HEK293 (cell line): ENCODE data around the gene CTCFL.

Experiments
- CTCF ChIA-PET: fragments of 350-600 bp; formaldehyde crosslinking; extraction: SDS; loops from one replicate; lab custom pipeline; 2021; ENCODE audit warnings: antibody characterized with exemption; lab: Yijun Ruan, JAX
- POLR2A ChIA-PET: fragments of 300-600 bp; formaldehyde crosslinking; extraction: SDS; loops from one replicate; lab custom pipeline; 2020; ENCODE audit warnings: antibody characterized with exemption, inconsistent platforms; lab: Yijun Ruan, JAX
- H3K27ac ChIP-seq: fragments of 200-500 bp; sonication (Bioruptor generic); 2 replicates; pipeline ENCODE4 v1.5.1; 2014; ENCODE audit warnings: low read depth, low read length, control low read depth, inconsistent platforms; ENCODE audit errors: extremely low read depth
- H3K36me3 ChIP-seq, 2 experiments: fragments of 200-500 bp in 1 of 2; sonication (Bioruptor generic) in 1 of 2; 1 replicate in 1 of 2; 2 replicates in 1 of 2; pipeline ENCODE4 v1.5.1; 2014 to 2017; ENCODE audit warnings: inconsistent platforms in 2 of 2, low read length in 2 of 2; ENCODE audit not compliant: control insufficient read depth in 2 of 2, insufficient read depth in 1 of 2
- H3K4me1 ChIP-seq: fragments of 200-500 bp; sonication (Bioruptor generic); 2 replicates; pipeline ENCODE4 v1.5.1; 2014; ENCODE audit warnings: mild to moderate bottlenecking, low read length, inconsistent platforms; ENCODE audit not compliant: control insufficient read depth, insufficient read depth
- H3K4me3 ChIP-seq: 2 replicates; pipeline ENCODE4 v1.5.1; 2011; ENCODE audit warnings: low read depth, mild to moderate bottlenecking, control low read depth, low read length, moderate library complexity
- H3K9me3 ChIP-seq: fragments of 200-500 bp; sonication (Bioruptor generic); 2 replicates; pipeline ENCODE4 v1.5.1; 2014; ENCODE audit warnings: low read depth, low read length, inconsistent platforms; ENCODE audit not compliant: control insufficient read depth, insufficient read depth
- GLIS2 ChIP-seq: fragments of 450-650 bp; formaldehyde crosslinking; IDR thresholded peaks from 2 replicates; pipeline ENCODE4 v1.5.1; 2016; ENCODE audit warnings: missing biosample characterization, missing genetic modification characterization
- KLF1 ChIP-seq: fragments of 450-650 bp; formaldehyde crosslinking; IDR thresholded peaks from 2 replicates; pipeline ENCODE4 v1.5.1; 2016; ENCODE audit warnings: missing biosample characterization, missing genetic modification characterization
- KLF8 ChIP-seq: fragments of 450-650 bp; formaldehyde crosslinking; IDR thresholded peaks from 2 replicates; pipeline ENCODE4 v1.5.1; 2016; ENCODE audit warnings: missing biosample characterization, missing genetic modification characterization
- PRDM4 ChIP-seq: fragments of 450-650 bp; formaldehyde crosslinking; IDR thresholded peaks from 2 replicates; pipeline ENCODE4 v1.5.1; 2017; ENCODE audit warnings: missing biosample characterization, missing genetic modification characterization
- TCF7L2 ChIP-seq: IDR thresholded peaks from 2 replicates; pipeline ENCODE4 v1.6.1; 2011; ENCODE audit warnings: low read depth, mild to moderate bottlenecking, inconsistent platforms, low read length, moderate library complexity, borderline replicate concordance
- ZBTB10 ChIP-seq: fragments of 450-650 bp; formaldehyde crosslinking; IDR thresholded peaks from 2 replicates; pipeline ENCODE4 v1.5.1; 2016; ENCODE audit warnings: missing biosample characterization, missing genetic modification characterization
- ZEB2 ChIP-seq: fragments of 450-650 bp; formaldehyde crosslinking; IDR thresholded peaks from 2 replicates; pipeline ENCODE4 v1.5.1; 2016; ENCODE audit warnings: missing biosample characterization, missing genetic modification characterization
- ZIC2 ChIP-seq: fragments of 450-650 bp; formaldehyde crosslinking; IDR thresholded peaks from 2 replicates; pipeline ENCODE4 v1.5.1; 2016; ENCODE audit warnings: missing biosample characterization, missing genetic modification characterization
- ZNF132 ChIP-seq: fragments of 450-650 bp; formaldehyde crosslinking; IDR thresholded peaks from 2 replicates; pipeline ENCODE4 v1.5.1; 2017; ENCODE audit warnings: missing biosample characterization, missing genetic modification characterization, borderline replicate concordance
- ZNF341 ChIP-seq: fragments of 450-650 bp; formaldehyde crosslinking; IDR thresholded peaks from 2 replicates; pipeline ENCODE4; 2016; ENCODE audit warnings: low read depth, missing biosample characterization, missing genetic modification characterization
- ZNF560 ChIP-seq: fragments of 450-650 bp; formaldehyde crosslinking; IDR thresholded peaks from 2 replicates; pipeline ENCODE4 v1.5.1; 2017; ENCODE audit warnings: missing biosample characterization, missing genetic modification characterization, borderline replicate concordance
- ZNF596 ChIP-seq: fragments of 450-650 bp; IDR thresholded peaks from 2 replicates; pipeline ENCODE4 v1.5.0; 2018; ENCODE audit warnings: missing biosample characterization, mild to moderate bottlenecking, missing genetic modification characterization, moderate library complexity
- ZNF658 ChIP-seq: fragments of 450-650 bp; formaldehyde crosslinking; IDR thresholded peaks from 2 replicates; pipeline ENCODE4; 2016; ENCODE audit warnings: missing biosample characterization, missing genetic modification characterization
- ZNF76 ChIP-seq: fragments of 450-650 bp; formaldehyde crosslinking; IDR thresholded peaks from 2 replicates; pipeline ENCODE4; 2016; ENCODE audit warnings: low read depth, missing biosample characterization, missing genetic modification characterization, borderline replicate concordance
- TF ChIP-seq, protein P1 (sequence below): fragments of 450-650 bp; formaldehyde crosslinking; IDR thresholded peaks from 2 replicates; pipeline ENCODE4 v1.5.1; 2017; ENCODE audit warnings: missing biosample characterization, missing genetic modification characterization
- TF ChIP-seq, protein P2 (sequence below): fragments of 450-650 bp; formaldehyde crosslinking; IDR thresholded peaks from 2 replicates; pipeline ENCODE4 v1.5.1; 2016; ENCODE audit warnings: missing biosample characterization, missing genetic modification characterization

The CTCFL gene

GRCh38 chr20:57469418-57470211, 55.3 kb downstream of the CTCFL start:
- no peaks in the 10 kb centered on the region for H3K9me3 ChIP-seq
- POLR2A ChIA-PET = interaction anchor here (1.1 kb wide), 1 partner anchor 33 kb away, joined by 3 read pairs; no protein-coding TSS in a partner anchor
- TF ChIP-seq KLF1 (tag by site-specific recombination) (no peak), ZNF341 (tag by site-specific recombination) (0 out of 2 replicates have a peak, but pooled peaks have one; percentile 9)
- no peak overlapping the region for H3K4me3 ChIP-seq
- CTCF ChIA-PET = interaction anchor here (0.6 kb wide), 1 partner anchor 88 kb away, joined by 3 read pairs; no protein-coding TSS in a partner anchor
- H3K36me3 ChIP-seq = no peaks in the 10 kb centered on the region
- H3K4me1 ChIP-seq = no peaks in the 10 kb centered on the region
- no peak overlapping the region for H3K27ac ChIP-seq

DNA sequence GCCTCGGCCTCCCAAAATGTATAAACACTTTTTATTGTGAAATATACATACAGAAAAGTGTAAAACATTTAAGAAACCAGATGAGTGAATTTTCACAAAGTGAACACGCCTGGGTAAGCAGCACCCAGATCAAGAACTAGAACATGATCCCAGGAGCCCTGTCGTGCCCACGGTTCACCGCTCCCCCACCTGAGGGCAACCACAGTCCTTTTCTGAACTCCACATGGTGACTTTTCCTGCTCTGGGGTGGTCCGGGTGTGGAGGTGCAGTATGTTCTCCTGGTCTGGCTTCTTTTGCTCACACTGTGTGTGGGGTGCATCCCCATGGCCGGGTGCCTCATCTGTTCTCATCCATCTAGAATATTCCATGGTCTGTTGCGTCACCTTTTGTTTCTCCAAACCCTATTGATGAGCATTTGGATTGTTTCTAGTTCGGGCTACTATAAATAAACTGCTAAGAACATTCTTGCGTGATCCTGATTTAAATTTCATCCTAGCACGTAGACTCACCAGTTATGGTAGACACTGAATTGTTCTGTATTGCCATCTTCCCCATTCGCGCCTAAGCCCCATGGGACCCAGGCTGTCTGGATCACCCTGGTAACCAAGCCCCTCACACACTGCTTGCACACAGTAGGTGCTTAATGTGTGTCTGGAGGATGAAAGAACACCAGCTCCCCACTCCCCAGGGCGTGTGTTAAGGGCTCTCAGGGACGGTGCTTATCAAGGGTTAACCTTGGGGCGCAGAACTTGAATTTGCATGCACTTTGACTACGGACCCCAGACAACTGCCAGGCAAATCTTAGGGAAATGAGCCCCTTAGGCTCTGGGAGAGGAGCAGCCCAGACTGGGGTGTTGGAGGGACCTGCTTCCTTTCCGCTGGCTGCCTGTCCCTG, 56.2 kb downstream of the CTCFL start:
- POLR2A ChIA-PET = no interaction called here
- TF ChIP-seq, protein P1, sequence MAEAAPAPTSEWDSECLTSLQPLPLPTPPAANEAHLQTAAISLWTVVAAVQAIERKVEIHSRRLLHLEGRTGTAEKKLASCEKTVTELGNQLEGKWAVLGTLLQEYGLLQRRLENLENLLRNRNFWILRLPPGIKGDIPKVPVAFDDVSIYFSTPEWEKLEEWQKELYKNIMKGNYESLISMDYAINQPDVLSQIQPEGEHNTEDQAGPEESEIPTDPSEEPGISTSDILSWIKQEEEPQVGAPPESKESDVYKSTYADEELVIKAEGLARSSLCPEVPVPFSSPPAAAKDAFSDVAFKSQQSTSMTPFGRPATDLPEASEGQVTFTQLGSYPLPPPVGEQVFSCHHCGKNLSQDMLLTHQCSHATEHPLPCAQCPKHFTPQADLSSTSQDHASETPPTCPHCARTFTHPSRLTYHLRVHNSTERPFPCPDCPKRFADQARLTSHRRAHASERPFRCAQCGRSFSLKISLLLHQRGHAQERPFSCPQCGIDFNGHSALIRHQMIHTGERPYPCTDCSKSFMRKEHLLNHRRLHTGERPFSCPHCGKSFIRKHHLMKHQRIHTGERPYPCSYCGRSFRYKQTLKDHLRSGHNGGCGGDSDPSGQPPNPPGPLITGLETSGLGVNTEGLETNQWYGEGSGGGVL (tag by site-specific recombination) = no peak
- TF ChIP-seq TCF7L2 = no peak
- TF ChIP-seq PRDM4 = no peak
- TF ChIP-seq ZNF596 (tag by site-specific recombination) = no peak
- no peak for TF ChIP-seq ZNF658 (tag by site-specific recombination)
- TF ChIP-seq KLF8 (tag by site-specific recombination) = no peak
- CTCF ChIA-PET = no interaction called here
- no peak overlapping the region for H3K4me3 ChIP-seq
- no peaks in the 10 kb centered on the region for H3K4me1 ChIP-seq
- H3K36me3 ChIP-seq = no peaks in the 10 kb centered on the region
- no peaks in the 10 kb centered on the region for H3K9me3 ChIP-seq
- H3K27ac ChIP-seq = no peak overlapping the region

DNA sequence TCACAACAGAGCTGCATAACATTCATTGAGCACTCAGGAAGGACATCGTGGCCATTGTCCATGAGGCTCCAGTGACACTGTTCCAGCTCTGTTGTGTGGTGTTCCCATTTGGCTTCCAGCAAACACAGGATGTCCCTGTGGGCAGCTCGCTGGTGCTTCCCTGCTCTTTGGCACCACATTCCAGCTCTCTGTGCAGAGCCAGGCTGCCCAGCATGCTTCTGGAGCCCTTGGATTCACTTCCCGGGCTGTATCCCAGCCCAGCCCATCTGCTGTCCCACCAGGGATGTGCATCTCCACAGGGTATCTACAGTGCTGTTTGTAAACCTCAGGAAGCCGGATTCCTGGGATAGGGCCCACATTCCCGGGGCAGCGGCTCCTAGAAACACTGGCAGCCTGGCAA, 57.2 kb downstream of the CTCFL start:
- Histone ChIP-seq H3K9me3 (no peaks in the 10 kb centered on the region), H3K4me1 (no peaks in the 10 kb centered on the region), H3K4me3 (no peak overlapping the region), H3K27ac (no peak overlapping the region), H3K36me3 (no peaks in the 10 kb centered on the region)
- TF ChIP-seq ZIC2 (tag by site-specific recombination) = peak; percentile 85
- TF ChIP-seq ZEB2 (tag by site-specific recombination) = no peak
- CTCF ChIA-PET = interaction anchor here (0.6 kb wide), 1 partner anchor 166 kb away, joined by 3 read pairs; no protein-coding TSS in a partner anchor
- POLR2A ChIA-PET = no interaction called here

GRCh38 chr20:57465943-57466342, 59.0 kb downstream of the CTCFL start:
- CTCF ChIA-PET = interaction anchor here (0.5 kb wide), 1 partner anchor 136 kb away, joined by 3 read pairs; the partner anchor contains the start of gene SPO11
- Histone ChIP-seq H3K27ac (no peak overlapping the region), H3K36me3 (no peaks in the 10 kb centered on the region), H3K4me3 (no peak overlapping the region), H3K9me3 (no peaks in the 10 kb centered on the region), H3K4me1 (no peaks in the 10 kb centered on the region)
- POLR2A ChIA-PET = no interaction called here
- TF ChIP-seq, protein P2, sequence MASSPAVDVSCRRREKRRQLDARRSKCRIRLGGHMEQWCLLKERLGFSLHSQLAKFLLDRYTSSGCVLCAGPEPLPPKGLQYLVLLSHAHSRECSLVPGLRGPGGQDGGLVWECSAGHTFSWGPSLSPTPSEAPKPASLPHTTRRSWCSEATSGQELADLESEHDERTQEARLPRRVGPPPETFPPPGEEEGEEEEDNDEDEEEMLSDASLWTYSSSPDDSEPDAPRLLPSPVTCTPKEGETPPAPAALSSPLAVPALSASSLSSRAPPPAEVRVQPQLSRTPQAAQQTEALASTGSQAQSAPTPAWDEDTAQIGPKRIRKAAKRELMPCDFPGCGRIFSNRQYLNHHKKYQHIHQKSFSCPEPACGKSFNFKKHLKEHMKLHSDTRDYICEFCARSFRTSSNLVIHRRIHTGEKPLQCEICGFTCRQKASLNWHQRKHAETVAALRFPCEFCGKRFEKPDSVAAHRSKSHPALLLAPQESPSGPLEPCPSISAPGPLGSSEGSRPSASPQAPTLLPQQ (tag by site-specific recombination) = no peak
- TF ChIP-seq ZBTB10 = no peak
- no peak for TF ChIP-seq ZNF132 (tag by site-specific recombination)
- TF ChIP-seq ZNF76 (tag by site-specific recombination) = no peak
- TF ChIP-seq ZNF560 (tag by site-specific recombination) = no peak
- no peak for TF ChIP-seq GLIS2 (tag by site-specific recombination)
